CD4-positive, alpha-beta T cell (primary cell): Measurements from ENCODE around the gene E2F1. TPM values are rescaled to one million over a fixed set of nuclear protein-coding genes. Genes with fewer than 3 reads are reported as not detected.

Experiments
- ATAC-seq: fragments of 200-7000 bp; cut with Tn5 transposase; one replicate; pipeline ENCODE4 v1.10.0; 2022; ENCODE audit warnings: mild to moderate bottlenecking; ENCODE audit not compliant: poor library complexity
- CTCF ChIA-PET: fragments of 350-600 bp; sonication (Branson Sonifier 250); formaldehyde crosslinking; loops from one replicate; lab custom pipeline; 2021; ENCODE audit warnings: antibody characterized with exemption, inconsistent platforms; lab: Charles Lee
- POLR2A ChIA-PET: fragments of 350-600 bp; sonication (Branson Sonifier 250); formaldehyde crosslinking; loops from one replicate; lab custom pipeline; 2021; ENCODE audit warnings: antibody characterized with exemption, inconsistent platforms; lab: Charles Lee
- DNase-seq, 14 experiments: peaks; one replicate each; pipeline ENCODE4 v3.0.0-alpha.2; 2013 to 2020; ENCODE audit warnings: mixed read lengths in 2 of 14
- H3K27ac ChIP-seq, 2 donors: one replicate each; pipeline versions ENCODE4 v1.5.1 to v1.7.0; 2013; ENCODE audit warnings: low read length in 2 of 2, low read depth in 1 of 2, mild to moderate bottlenecking in 1 of 2
- H3K27me3 ChIP-seq, 2 experiments: 1 replicate in 1 of 2; 2 replicates in 1 of 2; pipeline versions ENCODE4 v1.6.1 to v1.7.0; 2013; ENCODE audit warnings: low read length in 2 of 2, control low read depth in 1 of 2, mild to moderate bottlenecking in 1 of 2, moderate library complexity in 1 of 2; ENCODE audit not compliant: insufficient read depth in 2 of 2, control insufficient read depth in 1 of 2
- H3K36me3 ChIP-seq: one replicate; pipeline ENCODE4 v1.6.1; 2013; ENCODE audit warnings: low read length, control low read depth; ENCODE audit not compliant: insufficient read depth
- H3K4me1 ChIP-seq: one replicate; pipeline ENCODE4 v1.6.1; 2013; ENCODE audit warnings: low read length, control low read depth; ENCODE audit not compliant: insufficient read depth
- H3K4me3 ChIP-seq: one replicate; pipeline ENCODE4 v1.5.1; 2013; ENCODE audit warnings: mild to moderate bottlenecking, low read length, moderate library complexity
- H3K9me3 ChIP-seq, 2 experiments: 1 replicate in 1 of 2; 2 replicates in 1 of 2; pipeline versions ENCODE4 v1.6.1 to v1.7.0; 2013; ENCODE audit warnings: low read length in 2 of 2, mild to moderate bottlenecking in 2 of 2, control low read depth in 1 of 2, moderate library complexity in 1 of 2; ENCODE audit not compliant: control insufficient read depth in 1 of 2, insufficient read depth in 1 of 2
- H3K27ac Mint-ChIP-seq: one replicate; pipeline ENCODE4 v1.8.0; 2020; ENCODE audit warnings: mixed read lengths
- H3K27me3 Mint-ChIP-seq: one replicate; pipeline ENCODE4 v1.8.0; 2021; ENCODE audit warnings: mixed read lengths
- H3K36me3 Mint-ChIP-seq: one replicate; pipeline ENCODE4 v1.8.0; 2021; ENCODE audit warnings: low read depth, mixed read lengths
- H3K4me1 Mint-ChIP-seq: one replicate; pipeline ENCODE4 v1.8.0; 2021; ENCODE audit warnings: low read depth, mixed read lengths
- H3K4me3 Mint-ChIP-seq: one replicate; pipeline ENCODE4 v1.8.0; 2020; ENCODE audit warnings: mild to moderate bottlenecking, mixed read lengths
- H3K9me3 Mint-ChIP-seq: one replicate; pipeline ENCODE4 v1.8.0; 2020; ENCODE audit warnings: mixed read lengths
- CTCF ChIP-seq: fragments of 200-600 bp; IDR thresholded peaks from one replicate; pipeline ENCODE4 v1.8.0; 2022; ENCODE audit warnings: antibody characterized with exemption, mild to moderate bottlenecking
- intact Hi-C, 2 experiments: fragments of 100-400 bp; cut with DNase I in 1 of 2; cut with micrococcal nuclease in 1 of 2; formaldehyde crosslinking; loops; one replicate each; pipeline versions ENCODE4 v1.15.1 to v1.9.0; 2023 to 2025; cut with DNase I, micrococcal nuclease
- total RNA-seq, 174 experiments: library from RNA in 2 of 174; stranded (reverse) in 2 of 174; gene quantifications; one replicate each; pipeline ENCODE4 v1.2.3 and lab custom pipeline; 2021 to 2026

Gene E2F1
- total RNA-seq, 2 experiments from 2014 or later, result 1.2 to 1.6 TPM

GRCh38 chr20:33687370-33687915 lies 1.3 kb upstream of the E2F1 start:
- H3K36me3 Mint-ChIP-seq, result no peaks in the 10 kb centered on the region
- Histone ChIP-seq H3K9me3 (no peaks in the 10 kb centered on the region), H3K4me1 (peaks cover 47% of the 10 kb centered on the region), H3K27me3 (no peaks in the 10 kb centered on the region), H3K27ac (no peak overlapping the region), H3K36me3 (no peaks in the 10 kb centered on the region), H3K4me3 (no peak overlapping the region)
- ATAC-seq (no peak), DNase-seq (peak in 1 of 14 experiments; percentile 20)
- peaks cover 42% of the 10 kb centered on the region for H3K4me1 Mint-ChIP-seq
- H3K4me3 Mint-ChIP-seq, result peak overlapping the region; percentile 89
- CTCF ChIA-PET, result interaction anchor here (2.3 kb wide), 1 partner anchor 19 kb away, joined by 12 read pairs; no protein-coding TSS in a partner anchor
- no peak for TF ChIP-seq CTCF
- no peaks in the 10 kb centered on the region for H3K27me3 Mint-ChIP-seq
- H3K9me3 Mint-ChIP-seq, result no peaks in the 10 kb centered on the region
- intact Hi-C loops, result loop anchor here in 1 of 2 experiments (2.0 to 10.0 kb wide), 3 partner anchors 33 to 425 kb away; partner anchors contain the start of genes EIF2S2, PXMP4 and RALY
- POLR2A ChIA-PET, result interaction anchor here (0.9 to 1.3 kb wide), 4 partner anchors 8 to 45 kb away, joined by 3 to 4 read pairs (median 4); partner anchors contain the start of gene PXMP4
- peak overlapping the region; percentile 37 for H3K27ac Mint-ChIP-seq

GRCh38 chr20:33686984-33687366 lies 790 bp upstream of the E2F1 start:
- Histone ChIP-seq H3K27ac (no peak overlapping the region), H3K9me3 (no peaks in the 10 kb centered on the region), H3K36me3 (no peaks in the 10 kb centered on the region), H3K4me3 (peak overlapping the region; percentile 47), H3K4me1 (peaks cover 50% of the 10 kb centered on the region), H3K27me3 (no peaks in the 10 kb centered on the region)
- H3K36me3 Mint-ChIP-seq, result no peaks in the 10 kb centered on the region
- no peak for DNase-seq
- no peak for TF ChIP-seq CTCF
- ChIA-PET CTCF (interaction anchor here (2.3 kb wide), 1 partner anchor 19 kb away, joined by 12 read pairs; no protein-coding TSS in a partner anchor), POLR2A (interaction anchor here (0.5 to 1.3 kb wide), 5 partner anchors 19 to 244 kb away, joined by 3 to 4 read pairs (median 3); partner anchors contain the start of genes PXMP4 and SNTA1)
- peak overlapping the region; percentile 89 for H3K4me3 Mint-ChIP-seq
- no peaks in the 10 kb centered on the region for H3K27me3 Mint-ChIP-seq
- intact Hi-C loops, result loop anchor here in 1 of 2 experiments (2.0 to 10.0 kb wide), 3 partner anchors 34 to 425 kb away; partner anchors contain the start of genes EIF2S2, PXMP4 and RALY
- peak overlapping the region; percentile 37 for H3K27ac Mint-ChIP-seq
- no peak for ATAC-seq
- H3K9me3 Mint-ChIP-seq, result no peaks in the 10 kb centered on the region
- peaks cover 44% of the 10 kb centered on the region for H3K4me1 Mint-ChIP-seq

GRCh38 chr20:33685328-33686099 lies 671 bp downstream of the E2F1 start:
- peak overlapping the region; percentile 37 for H3K4me3 ChIP-seq
- Mint-ChIP-seq H3K9me3 (no peaks in the 10 kb centered on the region), H3K4me1 (peaks cover 52% of the 10 kb centered on the region), H3K27me3 (no peaks in the 10 kb centered on the region), H3K36me3 (no peaks in the 10 kb centered on the region), H3K27ac (peak overlapping the region; percentile 39), H3K4me3 (peak overlapping the region; percentile 66)
- TF ChIP-seq CTCF, result no peak
- POLR2A ChIA-PET, result interaction anchor here (1.0 to 1.8 kb wide), 4 partner anchors 20 to 47 kb away, joined by 3 to 9 read pairs (median 6); partner anchors contain the start of genes PXMP4 and ZNF341
- no peaks in the 10 kb centered on the region for H3K36me3 ChIP-seq
- H3K27me3 ChIP-seq, result no peaks in the 10 kb centered on the region
- peaks cover 49% of the 10 kb centered on the region for H3K4me1 ChIP-seq
- DNase-seq (peak in 5 of 14 experiments; percentile 31 to 72 (median 60)), ATAC-seq (no peak)
- intact Hi-C loops, result loop anchor here in 1 of 2 experiments (2.0 to 10.0 kb wide), 4 partner anchors 35 to 427 kb away; partner anchors contain the start of genes EIF2S2, PXMP4, RALY and ZNF341
- no peaks in the 10 kb centered on the region for H3K9me3 ChIP-seq
- H3K27ac ChIP-seq, result no peak overlapping the region
- CTCF ChIA-PET, result interaction anchor here (0.6 to 3.1 kb wide), 3 partner anchors 18 to 67 kb away, joined by 3 to 15 read pairs (median 3); no protein-coding TSS in a partner anchor
